ENCODE data around the gene MED16. TPM values are rescaled to one million over a fixed set of nuclear protein-coding genes. Genes with fewer than 3 reads are reported as not detected.

MED16 gene
- total RNA-seq, 4 donors from 2014 or later: 26.3 to 50.9 (median 37.2) TPM

- H3K4me1 ChIP-seq: peaks cover 16 to 46% (median 44%) of the 10 kb centered on the region in 4 donors
- no peak for DNase-seq (ENCODE audit: extremely low spot score)
- no peak overlapping the region for H3K27ac ChIP-seq (replicated peaks in 1 of 4)
- no peaks in the 10 kb centered on the region for H3K36me3 ChIP-seq
- peak overlapping the region; percentile 47 to 63 (median 48) for H3K4me3 ChIP-seq
- peaks cover 0 to 64% (median 29%) of the 10 kb centered on the region in 4 donors for H3K27me3 ChIP-seq
- TF ChIP-seq CTCF (IDR thresholded peaks at IDR 0.05) (no peak), EP300 (IDR thresholded peaks at IDR 0.05) (no peak), POLR2AphosphoS5 (IDR thresholded peaks at IDR 0.05) (no peak), POLR2A (IDR thresholded peaks at IDR 0.05; ENCODE audit: low read depth) (no peak)
- H3K9me3 ChIP-seq: no peaks in the 10 kb centered on the region
- WGBS: 43% methylated on average over 5 of the region's 35 CpGs
- intact Hi-C loops (cut with DNase I): loop anchor here (5.0 to 10.0 kb wide), 3 partner anchors 56 to 194 kb away; partner anchors contain the start of gene WDR18
Measured at GRCh38 chr19:861141-861755, 31.7 kb downstream of the MED16 start.

- no peak for TF ChIP-seq EP300 (IDR thresholded peaks at IDR 0.05)
- peak; percentile 27 to 85 for TF ChIP-seq POLR2AphosphoS5 (IDR thresholded peaks at IDR 0.05)
- TF ChIP-seq POLR2A (IDR thresholded peaks at IDR 0.05; ENCODE audit: low read depth): peak; percentile 56
- TF ChIP-seq CTCF (IDR thresholded peaks at IDR 0.05): no peak
- peak within 1 kb of the TSS; percentile 58 to 79 (median 66) for H3K27ac ChIP-seq (replicated peaks in 1 of 4)
- H3K4me1 ChIP-seq: peaks cover 16 to 45% (median 42%) of the 10 kb centered on the region in 4 donors
- intact Hi-C loops (cut with DNase I): loop anchor here (2.0 kb wide), 1 partner anchor 62 kb away; no protein-coding TSS in a partner anchor
- DNase-seq (ENCODE audit: extremely low spot score): no peak
- 49% methylated on average over 12 of the region's 24 CpGs for WGBS
- H3K4me3 ChIP-seq: peak within 1 kb of the TSS; percentile 47 to 63 (median 48)
- no peaks in the 10 kb centered on the region for H3K36me3 ChIP-seq
- no peaks in the 10 kb centered on the region for H3K9me3 ChIP-seq
- peaks cover 0 to 83% (median 29%) of the 10 kb centered on the region in 4 donors for H3K27me3 ChIP-seq
Measured at GRCh38 chr19:858868-859843, 33.8 kb downstream of the MED16 start, which contains the start of gene CFD. CFD (plus strand) TSS chr19:859664; CDS start chr19:859690, 26 bp downstream.

- no peak for DNase-seq (ENCODE audit: extremely low spot score)
- Histone ChIP-seq H3K4me3 (no peak overlapping the region), H3K27ac (replicated peaks in 1 of 4) (peak overlapping the region in 2 of 4 donors; percentile 65 to 79), H3K4me1 (peaks cover 11 to 36% (median 35%) of the 10 kb centered on the region in 4 donors), H3K9me3 (no peaks in the 10 kb centered on the region), H3K27me3 (peaks cover 0 to 88% (median 31%) of the 10 kb centered on the region in 4 donors), H3K36me3 (no peaks in the 10 kb centered on the region)
- 92% methylated on average over 9 of the region's 9 CpGs for WGBS
- intact Hi-C loops (cut with DNase I): loop anchor here (2.0 kb wide), 1 partner anchor 63 kb away; no protein-coding TSS in a partner anchor
- TF ChIP-seq POLR2AphosphoS5 (IDR thresholded peaks at IDR 0.05) (no peak), EP300 (IDR thresholded peaks at IDR 0.05) (no peak), CTCF (IDR thresholded peaks at IDR 0.05) (no peak), POLR2A (IDR thresholded peaks at IDR 0.05; ENCODE audit: low read depth) (no peak)
Measured at GRCh38 chr19:858284-858683, 34.7 kb downstream of the MED16 start.

- H3K27ac ChIP-seq (replicated peaks in 1 of 4): no peak overlapping the region
- H3K9me3 ChIP-seq: no peaks in the 10 kb centered on the region
- no peak for DNase-seq (ENCODE audit: extremely low spot score)
- no peaks in the 10 kb centered on the region for H3K36me3 ChIP-seq
- H3K27me3 ChIP-seq: peaks cover 0 to 84% (median 31%) of the 10 kb centered on the region in 4 donors
- intact Hi-C loops (cut with DNase I): no loop called here
- H3K4me3 ChIP-seq: no peak overlapping the region
- no peak for TF ChIP-seq EP300 (IDR thresholded peaks at IDR 0.05)
- TF ChIP-seq POLR2AphosphoS5 (IDR thresholded peaks at IDR 0.05): no peak
- no peak for TF ChIP-seq POLR2A (IDR thresholded peaks at IDR 0.05; ENCODE audit: low read depth)
- no peak for TF ChIP-seq CTCF (IDR thresholded peaks at IDR 0.05)
- H3K4me1 ChIP-seq: peaks cover 11 to 36% (median 30%) of the 10 kb centered on the region in 4 donors
- WGBS: 73% methylated on average over 27 of the region's 40 CpGs
Measured at GRCh38 chr19:855566-856120, 37.3 kb downstream of the MED16 start.
